Measurements from ENCODE around the gene AGO1. TPM values are rescaled to one million over a fixed set of nuclear protein-coding genes. Genes with fewer than 3 reads are reported as not detected.

AGO1 gene
- total and polyA plus RNA-seq, 10 of the 15 experiments (the other 5 are each of a cell fraction or from before 2014, with no cell fraction given), result 1.8 to 24.0 (median 8.1) TPM

- TF ChIP-seq ATF3 (IDR thresholded peaks at IDR 0.05; ENCODE audit: borderline replicate concordance, extremely low read depth, low read depth, low read length), result no peak
- TF ChIP-seq PBX3 (IDR thresholded peaks at IDR 0.05; ENCODE audit: insufficient replicate concordance, low read depth, low read length), result no peak
Observed at GRCh38 chr1:35894656-35895055, 11.6 kb downstream of the AGO1 start (continued).

- Histone ChIP-seq H3K4me3 (no peak overlapping the region), H2AFZ (ENCODE audit: control insufficient read depth, low read depth, low read length) (no peak overlapping the region), H3K4me2 (ENCODE audit: control insufficient read depth, insufficient read depth) (no peak overlapping the region), H4K20me1 (ENCODE audit: control insufficient read depth, insufficient read depth) (no peaks in the 10 kb centered on the region), H3K9me3 (replicated peaks; ENCODE audit: control insufficient read depth, insufficient read depth, low read length) (no peaks in the 10 kb centered on the region), H3K79me2 (ENCODE audit: control insufficient read depth, insufficient read depth, low read length) (no peaks in the 10 kb centered on the region), H3K27ac (ENCODE audit: control insufficient read depth, insufficient read depth) (no peak overlapping the region), H3K9ac (ENCODE audit: control insufficient read depth, insufficient read depth, low read length) (no peak overlapping the region), H3K36me3 (ENCODE audit: control insufficient read depth in 2 of 2, insufficient read depth in 2 of 2, low read length in 1 of 2) (peaks cover 4 to 9% of the 10 kb centered on the region in 2 experiments), H3K27me3 (replicated peaks in 1 of 2; ENCODE audit: control insufficient read depth in 2 of 2, insufficient read depth in 2 of 2, low read length in 1 of 2) (no peaks in the 10 kb centered on the region), H3K4me1 (ENCODE audit: control insufficient read depth, insufficient read depth, low read length) (no peaks in the 10 kb centered on the region)
- CTCF ChIA-PET, result interaction anchor here (1.1 kb wide), 2 partner anchors 18 to 187 kb away, joined by 3 read pairs; no protein-coding TSS in a partner anchor
- TF ChIP-seq RAD21 (IDR thresholded peaks at IDR 0.05; ENCODE audit: insufficient read depth, low read depth, low read length), result peak; percentile 43
- peak in 2 of 3 experiments; percentile 29; a peak in 2 of 6 replicates for TF ChIP-seq CTCF (IDR thresholded peaks at IDR 0.05 in 2 of 3, conservative IDR thresholded peaks at IDR 0.05 in 1 of 3; ENCODE audit: control insufficient read depth in 2 of 3, extremely low read depth in 1 of 3, insufficient read depth in 1 of 3, low read depth in 3 of 3, low read length in 3 of 3)
- TF ChIP-seq RELA (IDR thresholded peaks at IDR 0.05; ENCODE audit: borderline replicate concordance, partially characterized antibody), result no peak
- TF ChIP-seq RCOR1 (conservative IDR thresholded peaks at IDR 0.05; ENCODE audit: low read depth, low read length), result no peak
- POLR2A ChIA-PET, result no interaction called here
- no peak for FAIRE-seq
- peak; percentile 30; the same call in 1 of the 3 replicates for ATAC-seq
- RAD21 ChIA-PET (ENCODE audit: unreplicated experiment), result no interaction called here
- in situ Hi-C loops (cut with MboI) (no loop called here), intact Hi-C loops (cut with micrococcal nuclease; ENCODE audit: unreplicated experiment) (no loop called here)
- no peak for DNase-seq (ENCODE audit: low read depth, low spot score)
- SMC1A ChIA-PET (ENCODE audit: uncharacterized antibody, unreplicated experiment), result no interaction called here
- BruUV-seq (replicated peaks), result no TSS peak
Observed at GRCh38 chr1:35899941-35900340, 16.9 kb downstream of the AGO1 start.
